GM12874 (cell line): ENCODE results near the gene ASXL3.

Experiments used
- TF ChIP-seq, protein P1 (sequence below): IDR thresholded peaks from 2 replicates; pipeline ENCODE4 v1.5.1; 2011; ENCODE audit warnings: low read depth, mild to moderate bottlenecking, control low read depth, low read length, moderate library complexity; ENCODE audit not compliant: insufficient read depth

The ASXL3 gene

DNA sequence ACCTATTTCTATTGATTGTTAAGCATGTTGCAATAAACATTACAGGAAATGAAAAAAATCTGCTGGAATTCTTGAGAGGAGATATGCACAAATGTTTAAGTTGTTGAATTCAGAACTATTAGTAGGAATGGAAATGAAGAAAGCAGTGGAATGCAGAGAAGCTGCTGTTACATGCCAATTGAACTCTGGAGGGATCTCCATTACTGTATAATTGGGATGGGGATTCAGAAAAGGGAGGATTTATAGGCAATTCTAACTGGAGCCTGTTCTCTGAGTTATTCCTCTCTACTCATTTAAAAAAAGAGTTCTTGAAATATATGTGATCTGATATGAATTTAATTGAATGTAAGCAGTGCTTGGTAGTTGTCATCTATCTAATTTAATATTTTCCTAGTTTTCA is 2.6 kb upstream of the ASXL3 start:
- TF ChIP-seq, protein P1, sequence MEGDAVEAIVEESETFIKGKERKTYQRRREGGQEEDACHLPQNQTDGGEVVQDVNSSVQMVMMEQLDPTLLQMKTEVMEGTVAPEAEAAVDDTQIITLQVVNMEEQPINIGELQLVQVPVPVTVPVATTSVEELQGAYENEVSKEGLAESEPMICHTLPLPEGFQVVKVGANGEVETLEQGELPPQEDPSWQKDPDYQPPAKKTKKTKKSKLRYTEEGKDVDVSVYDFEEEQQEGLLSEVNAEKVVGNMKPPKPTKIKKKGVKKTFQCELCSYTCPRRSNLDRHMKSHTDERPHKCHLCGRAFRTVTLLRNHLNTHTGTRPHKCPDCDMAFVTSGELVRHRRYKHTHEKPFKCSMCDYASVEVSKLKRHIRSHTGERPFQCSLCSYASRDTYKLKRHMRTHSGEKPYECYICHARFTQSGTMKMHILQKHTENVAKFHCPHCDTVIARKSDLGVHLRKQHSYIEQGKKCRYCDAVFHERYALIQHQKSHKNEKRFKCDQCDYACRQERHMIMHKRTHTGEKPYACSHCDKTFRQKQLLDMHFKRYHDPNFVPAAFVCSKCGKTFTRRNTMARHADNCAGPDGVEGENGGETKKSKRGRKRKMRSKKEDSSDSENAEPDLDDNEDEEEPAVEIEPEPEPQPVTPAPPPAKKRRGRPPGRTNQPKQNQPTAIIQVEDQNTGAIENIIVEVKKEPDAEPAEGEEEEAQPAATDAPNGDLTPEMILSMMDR, result no peak

DNA sequence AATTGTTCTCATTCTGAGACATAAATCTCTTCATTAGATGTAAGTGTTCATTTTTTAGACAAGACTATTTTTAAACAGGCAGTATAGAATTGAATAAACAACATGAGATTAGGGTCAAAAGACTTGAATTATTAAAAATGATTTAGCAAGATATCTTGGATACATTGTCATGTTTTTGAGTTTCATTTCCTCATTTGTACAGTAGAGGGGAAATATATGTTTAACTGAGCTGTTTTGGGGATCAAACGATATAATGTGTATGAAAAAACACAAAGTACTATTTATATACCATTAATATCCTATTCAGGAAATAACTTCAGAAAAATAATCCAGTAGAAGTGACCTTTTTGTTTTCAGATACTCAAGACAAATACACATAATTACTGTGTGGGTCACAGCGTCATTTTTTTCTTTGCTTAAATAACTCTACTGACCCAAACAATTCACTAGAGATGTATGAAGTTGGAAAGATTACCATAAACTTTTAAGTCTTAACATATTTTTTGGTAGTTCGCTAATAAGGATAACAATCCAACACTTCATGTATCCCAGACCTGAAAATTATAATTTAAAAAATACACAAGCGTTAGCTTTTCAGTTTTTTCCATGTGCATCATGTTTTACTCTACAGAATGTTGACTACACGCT is 896 bp upstream of the ASXL3 start:
- TF ChIP-seq, protein P1, result no peak

DNA sequence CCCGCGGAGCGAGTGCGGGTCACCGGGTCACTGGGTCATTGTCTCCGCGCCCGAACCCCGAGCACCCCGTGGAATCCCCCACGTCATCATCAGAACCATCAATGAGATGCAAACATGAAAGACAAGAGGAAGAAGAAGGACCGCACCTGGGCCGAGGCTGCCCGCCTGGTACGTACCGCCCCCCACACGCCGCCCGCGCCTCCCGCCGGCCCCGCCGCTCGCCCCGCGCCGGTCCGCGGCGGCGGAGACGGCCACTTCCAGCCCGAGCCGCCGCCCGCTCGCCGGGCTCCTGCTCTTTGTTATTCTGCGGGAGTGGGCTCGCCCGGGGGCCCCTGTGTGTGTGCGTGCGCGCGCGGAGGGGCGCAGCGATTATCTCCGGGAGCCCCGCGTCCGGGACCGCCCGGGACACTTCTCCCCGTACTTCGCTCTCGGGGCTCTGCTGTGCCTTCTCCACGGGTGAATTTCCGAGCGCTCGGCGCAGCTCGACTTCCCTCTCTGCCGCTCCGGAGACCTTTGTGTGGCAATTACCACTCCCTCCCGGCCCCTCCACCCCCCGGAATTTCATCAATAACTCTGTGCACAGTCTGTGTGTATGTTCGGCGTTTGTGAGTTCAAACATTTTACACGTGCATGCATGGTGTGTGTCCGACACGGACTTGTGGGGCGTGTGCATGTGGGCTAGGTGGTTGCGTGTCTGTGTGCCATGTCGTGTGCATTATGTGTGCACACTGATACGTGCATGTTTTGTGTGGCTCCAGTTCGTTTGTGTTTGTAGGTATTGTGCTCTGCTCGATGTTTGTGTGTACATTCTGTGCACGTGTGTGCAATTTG is 714 bp downstream of the ASXL3 start:
- TF ChIP-seq, protein P1, result no peak

DNA sequence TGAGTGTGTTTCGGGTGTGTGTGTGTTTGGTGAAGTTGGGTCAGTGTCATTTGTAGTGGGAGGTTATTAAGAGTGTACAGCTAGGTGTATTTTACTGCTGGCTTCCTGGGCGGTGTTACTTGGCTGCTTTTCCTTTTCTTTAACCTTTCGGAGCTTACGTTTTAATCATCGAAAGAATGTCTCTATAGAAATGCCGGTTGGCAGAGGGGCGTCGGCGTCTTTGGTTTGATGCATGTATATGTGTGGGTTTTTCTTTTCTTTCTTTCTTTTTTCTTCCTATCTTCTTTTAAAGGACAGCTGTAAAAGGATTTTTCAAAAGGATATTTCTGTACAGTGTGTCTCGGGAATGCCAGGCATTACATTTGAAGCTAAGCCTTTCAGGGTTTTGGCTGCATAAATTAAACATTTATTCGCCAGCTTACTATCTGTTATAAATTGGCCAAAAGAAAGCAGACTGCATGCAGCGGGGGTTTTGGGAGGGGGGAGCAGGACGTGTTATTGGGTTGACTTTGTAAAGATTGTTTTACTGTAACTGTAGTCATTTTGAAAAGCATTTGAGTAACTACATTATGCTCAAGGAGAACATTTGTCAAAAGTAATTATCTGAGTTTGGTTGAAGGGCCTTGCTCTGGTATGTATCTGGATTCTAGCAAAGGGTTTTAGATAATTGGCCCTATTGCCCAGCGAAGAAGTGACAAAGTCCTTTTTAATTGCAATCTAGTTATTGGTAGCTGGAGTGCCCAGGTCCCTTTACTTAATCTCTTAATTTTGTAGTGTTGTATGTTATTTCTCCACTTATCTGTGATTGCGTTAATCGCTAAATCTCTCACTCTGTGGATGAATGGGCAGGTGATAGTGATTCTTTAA is 1.6 kb downstream of the ASXL3 start:
- TF ChIP-seq, protein P1, result no peak

DNA sequence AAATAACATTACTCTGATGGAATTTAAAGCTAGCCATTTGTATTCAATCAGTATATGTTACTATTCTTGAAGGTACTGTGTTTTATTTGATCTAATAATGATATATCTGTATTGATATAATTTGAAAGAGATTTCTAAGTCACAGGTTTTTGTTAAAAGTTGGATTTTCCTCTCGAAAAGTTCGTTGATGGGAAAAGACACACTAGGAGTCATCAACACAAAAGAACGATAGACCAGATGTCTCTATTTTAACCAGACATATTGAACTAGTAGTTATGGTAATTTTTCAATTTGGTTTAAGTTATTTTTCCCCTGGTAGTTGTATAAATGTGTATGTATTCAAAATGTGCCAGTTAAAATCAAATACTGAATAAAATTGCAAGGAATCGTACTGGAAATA is 2.5 kb downstream of the ASXL3 start:
- TF ChIP-seq, protein P1, result no peak

DNA sequence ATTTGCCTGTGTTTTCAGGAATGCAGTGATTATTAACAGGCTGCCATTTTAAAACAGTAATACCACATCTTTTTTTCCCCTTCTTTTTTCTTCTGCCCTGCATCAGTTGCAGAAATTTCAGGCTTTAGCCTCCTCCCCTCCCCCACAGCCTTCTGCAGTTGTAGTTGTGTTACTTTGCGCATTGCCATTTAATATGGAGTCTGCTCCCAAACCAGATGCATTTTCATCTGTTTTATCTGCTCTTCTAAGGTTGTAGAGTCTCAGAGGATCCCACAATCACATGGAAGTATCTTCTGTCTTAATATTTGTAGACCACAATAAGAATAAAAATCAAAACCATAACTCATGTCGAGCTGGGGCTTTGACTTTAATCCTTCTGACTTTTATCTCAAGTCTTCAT is 3.8 kb downstream of the ASXL3 start:
- TF ChIP-seq, protein P1, result no peak

DNA sequence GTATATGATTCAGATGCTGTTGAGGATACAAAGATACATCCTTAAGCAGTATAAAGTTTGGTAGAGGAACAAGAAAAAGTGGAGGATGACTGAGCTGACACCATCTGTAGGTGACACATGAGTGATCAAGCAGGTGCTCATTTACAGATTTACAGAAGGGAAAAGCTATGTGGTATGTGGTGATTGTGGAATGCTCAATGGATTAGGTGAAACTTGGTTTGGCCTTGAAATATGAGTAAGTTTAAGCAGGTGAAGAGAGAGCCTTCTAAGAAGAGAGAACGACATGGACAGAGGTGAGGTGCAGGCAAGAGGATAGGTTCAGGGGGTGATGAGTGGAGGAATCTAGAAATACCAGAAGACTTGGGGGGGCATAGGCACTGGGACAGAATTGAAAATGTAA is 5.9 kb downstream of the ASXL3 start:
- TF ChIP-seq, protein P1, result no peak
